CD4-positive, alpha-beta T cell (primary cell): Measurements from ENCODE around the gene F8. TPM values are rescaled to one million over a fixed set of nuclear protein-coding genes. Genes with fewer than 3 reads are reported as not detected.

Experiments used
- ATAC-seq: fragments of 200-7000 bp; cut with Tn5 transposase; one replicate; pipeline ENCODE4 v1.10.0; 2022; ENCODE audit warnings: mild to moderate bottlenecking; ENCODE audit not compliant: poor library complexity
- CTCF ChIA-PET: fragments of 350-600 bp; sonication (Branson Sonifier 250); formaldehyde crosslinking; loops from one replicate; lab custom pipeline; 2021; ENCODE audit warnings: antibody characterized with exemption, inconsistent platforms; lab: Charles Lee
- POLR2A ChIA-PET: fragments of 350-600 bp; sonication (Branson Sonifier 250); formaldehyde crosslinking; loops from one replicate; lab custom pipeline; 2021; ENCODE audit warnings: antibody characterized with exemption, inconsistent platforms; lab: Charles Lee
- DNase-seq, 14 experiments: peaks; one replicate each; pipeline ENCODE4 v3.0.0-alpha.2; 2013 to 2020; ENCODE audit warnings: mixed read lengths in 2 of 14
- H3K27ac ChIP-seq, 2 donors: one replicate each; pipeline versions ENCODE4 v1.5.1 to v1.7.0; 2013; ENCODE audit warnings: low read length in 2 of 2, low read depth in 1 of 2, mild to moderate bottlenecking in 1 of 2
- H3K27me3 ChIP-seq, 2 experiments: 1 replicate in 1 of 2; 2 replicates in 1 of 2; pipeline versions ENCODE4 v1.6.1 to v1.7.0; 2013; ENCODE audit warnings: low read length in 2 of 2, control low read depth in 1 of 2, mild to moderate bottlenecking in 1 of 2, moderate library complexity in 1 of 2; ENCODE audit not compliant: insufficient read depth in 2 of 2, control insufficient read depth in 1 of 2
- H3K36me3 ChIP-seq: one replicate; pipeline ENCODE4 v1.6.1; 2013; ENCODE audit warnings: low read length, control low read depth; ENCODE audit not compliant: insufficient read depth
- H3K4me1 ChIP-seq: one replicate; pipeline ENCODE4 v1.6.1; 2013; ENCODE audit warnings: low read length, control low read depth; ENCODE audit not compliant: insufficient read depth
- H3K4me3 ChIP-seq: one replicate; pipeline ENCODE4 v1.5.1; 2013; ENCODE audit warnings: mild to moderate bottlenecking, low read length, moderate library complexity
- H3K9me3 ChIP-seq, 2 experiments: 1 replicate in 1 of 2; 2 replicates in 1 of 2; pipeline versions ENCODE4 v1.6.1 to v1.7.0; 2013; ENCODE audit warnings: low read length in 2 of 2, mild to moderate bottlenecking in 2 of 2, control low read depth in 1 of 2, moderate library complexity in 1 of 2; ENCODE audit not compliant: control insufficient read depth in 1 of 2, insufficient read depth in 1 of 2
- H3K27ac Mint-ChIP-seq: one replicate; pipeline ENCODE4 v1.8.0; 2020; ENCODE audit warnings: mixed read lengths
- H3K27me3 Mint-ChIP-seq: one replicate; pipeline ENCODE4 v1.8.0; 2021; ENCODE audit warnings: mixed read lengths
- H3K36me3 Mint-ChIP-seq: one replicate; pipeline ENCODE4 v1.8.0; 2021; ENCODE audit warnings: low read depth, mixed read lengths
- H3K4me1 Mint-ChIP-seq: one replicate; pipeline ENCODE4 v1.8.0; 2021; ENCODE audit warnings: low read depth, mixed read lengths
- H3K4me3 Mint-ChIP-seq: one replicate; pipeline ENCODE4 v1.8.0; 2020; ENCODE audit warnings: mild to moderate bottlenecking, mixed read lengths
- H3K9me3 Mint-ChIP-seq: one replicate; pipeline ENCODE4 v1.8.0; 2020; ENCODE audit warnings: mixed read lengths
- CTCF ChIP-seq: fragments of 200-600 bp; IDR thresholded peaks from one replicate; pipeline ENCODE4 v1.8.0; 2022; ENCODE audit warnings: antibody characterized with exemption, mild to moderate bottlenecking
- intact Hi-C, 2 experiments: fragments of 100-400 bp; cut with DNase I in 1 of 2; cut with micrococcal nuclease in 1 of 2; formaldehyde crosslinking; loops; one replicate each; pipeline versions ENCODE4 v1.15.1 to v1.9.0; 2023 to 2025; cut with DNase I, micrococcal nuclease
- total RNA-seq, 174 experiments: library from RNA in 2 of 174; stranded (reverse) in 2 of 174; gene quantifications; one replicate each; pipeline ENCODE4 v1.2.3 and lab custom pipeline; 2021 to 2026

Gene F8
- total RNA-seq, 2 experiments from 2014 or later = 0.66 to 0.67 TPM

GRCh38 chrX:155070663-155070974 lies 48.1 kb upstream of the F8 start:
- H3K27ac Mint-ChIP-seq = peak overlapping the region; percentile 97
- Histone ChIP-seq H3K4me3 (peak overlapping the region; percentile 83), H3K27ac (peak overlapping the region; percentile 41 to 84), H3K4me1 (peaks cover 15% of the 10 kb centered on the region), H3K36me3 (peaks cover 12% of the 10 kb centered on the region), H3K9me3 (no peaks in the 10 kb centered on the region), H3K27me3 (no peaks in the 10 kb centered on the region)
- H3K4me1 Mint-ChIP-seq = peaks cover 59% of the 10 kb centered on the region
- no peak for DNase-seq
- no peaks in the 10 kb centered on the region for H3K27me3 Mint-ChIP-seq
- peaks cover 38% of the 10 kb centered on the region for H3K36me3 Mint-ChIP-seq
- ChIA-PET POLR2A (no interaction called here), CTCF (no interaction called here)
- H3K9me3 Mint-ChIP-seq = no peaks in the 10 kb centered on the region
- intact Hi-C loops = loop anchor here (2.0 to 5.0 kb wide), 2 partner anchors 44 to 268 kb away; partner anchors contain the start of gene FUNDC2 (in 1 of the 2)
- ATAC-seq = no peak
- H3K4me3 Mint-ChIP-seq = peak overlapping the region; percentile 89
- no peak for TF ChIP-seq CTCF

GRCh38 chrX:155070038-155070437 lies 47.5 kb upstream of the F8 start:
- H3K27me3 ChIP-seq = no peaks in the 10 kb centered on the region
- POLR2A ChIA-PET = no interaction called here
- Mint-ChIP-seq H3K9me3 (no peaks in the 10 kb centered on the region), H3K27ac (peak overlapping the region; percentile 97), H3K27me3 (no peaks in the 10 kb centered on the region), H3K4me3 (peak overlapping the region; percentile 89), H3K36me3 (peaks cover 32% of the 10 kb centered on the region), H3K4me1 (peaks cover 53% of the 10 kb centered on the region)
- DNase-seq = peak in 2 of 14 experiments; percentile 12 to 24
- TF ChIP-seq CTCF = no peak
- peaks cover 12% of the 10 kb centered on the region for H3K36me3 ChIP-seq
- intact Hi-C loops = loop anchor here (2.0 to 5.0 kb wide), 2 partner anchors 43 to 268 kb away; partner anchors contain the start of gene FUNDC2 (in 1 of the 2)
- no peaks in the 10 kb centered on the region for H3K9me3 ChIP-seq
- H3K27ac ChIP-seq = no peak overlapping the region
- H3K4me1 ChIP-seq = peaks cover 15% of the 10 kb centered on the region
- H3K4me3 ChIP-seq = peak overlapping the region; percentile 83
- CTCF ChIA-PET = no interaction called here
- ATAC-seq = no peak

GRCh38 chrX:155069414-155069813 lies 46.9 kb upstream of the F8 start:
- H3K9me3 Mint-ChIP-seq = no peaks in the 10 kb centered on the region
- ChIA-PET CTCF (no interaction called here), POLR2A (interaction anchor here (0.9 to 1.0 kb wide), 2 partner anchors 12 to 43 kb away, joined by 3 to 4 read pairs; partner anchors contain the start of gene FUNDC2)
- peak overlapping the region; percentile 89 for H3K4me3 Mint-ChIP-seq
- no peak for ATAC-seq
- no peak for DNase-seq
- Histone ChIP-seq H3K36me3 (peaks cover 10% of the 10 kb centered on the region), H3K4me1 (peaks cover 15% of the 10 kb centered on the region), H3K27me3 (no peaks in the 10 kb centered on the region), H3K27ac (no peak overlapping the region), H3K4me3 (peak overlapping the region; percentile 83), H3K9me3 (no peaks in the 10 kb centered on the region)
- peaks cover 31% of the 10 kb centered on the region for H3K36me3 Mint-ChIP-seq
- H3K27me3 Mint-ChIP-seq = no peaks in the 10 kb centered on the region
- peaks cover 52% of the 10 kb centered on the region for H3K4me1 Mint-ChIP-seq
- peak overlapping the region; percentile 97 for H3K27ac Mint-ChIP-seq
- TF ChIP-seq CTCF = no peak
- intact Hi-C loops = no loop called here
